GM12801 (cell line): ENCODE measurements around the gene CRIP2.

ENCODE experiments used
- TF ChIP-seq, protein P1 (sequence below): IDR thresholded peaks from one replicate; pipeline ENCODE4 v1.5.1; 2011; ENCODE audit warnings: control low read depth; ENCODE audit not compliant: insufficient read length; ENCODE audit errors: extremely low read depth

The CRIP2 gene

DNA sequence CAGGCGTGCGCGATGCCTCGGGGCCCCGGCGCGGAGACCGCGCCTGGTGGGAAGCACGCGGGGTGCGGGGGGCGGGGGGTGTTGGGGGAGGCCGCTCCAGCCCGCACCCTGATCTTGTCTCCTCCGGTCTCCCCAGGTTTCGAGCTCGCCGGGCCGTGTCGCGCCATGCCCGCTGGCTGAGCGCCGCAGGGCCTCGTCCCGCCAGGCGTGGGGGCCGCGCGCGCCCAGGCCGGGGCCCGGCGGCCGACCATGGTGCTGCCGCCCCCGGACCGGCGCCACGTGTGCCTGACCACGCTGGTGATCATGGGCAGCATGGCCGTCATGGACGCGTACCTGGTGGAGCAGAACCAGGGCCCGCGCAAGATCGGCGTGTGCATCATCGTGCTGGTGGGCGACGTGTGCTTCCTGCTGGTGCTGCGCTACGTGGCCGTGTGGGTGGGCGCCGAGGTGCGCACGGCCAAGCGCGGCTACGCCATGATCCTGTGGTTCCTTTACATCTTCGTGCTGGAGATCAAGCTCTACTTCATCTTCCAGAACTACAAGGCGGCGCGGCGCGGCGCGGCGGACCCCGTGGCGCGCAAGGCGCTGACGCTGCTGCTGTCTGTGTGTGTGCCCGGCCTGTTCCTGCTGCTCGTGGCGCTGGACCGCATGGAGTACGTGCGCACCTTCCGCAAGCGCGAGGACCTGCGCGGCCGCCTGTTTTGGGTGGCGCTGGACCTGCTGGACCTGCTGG, 54.1 kb downstream of the CRIP2 start:
- TF ChIP-seq, protein P1, sequence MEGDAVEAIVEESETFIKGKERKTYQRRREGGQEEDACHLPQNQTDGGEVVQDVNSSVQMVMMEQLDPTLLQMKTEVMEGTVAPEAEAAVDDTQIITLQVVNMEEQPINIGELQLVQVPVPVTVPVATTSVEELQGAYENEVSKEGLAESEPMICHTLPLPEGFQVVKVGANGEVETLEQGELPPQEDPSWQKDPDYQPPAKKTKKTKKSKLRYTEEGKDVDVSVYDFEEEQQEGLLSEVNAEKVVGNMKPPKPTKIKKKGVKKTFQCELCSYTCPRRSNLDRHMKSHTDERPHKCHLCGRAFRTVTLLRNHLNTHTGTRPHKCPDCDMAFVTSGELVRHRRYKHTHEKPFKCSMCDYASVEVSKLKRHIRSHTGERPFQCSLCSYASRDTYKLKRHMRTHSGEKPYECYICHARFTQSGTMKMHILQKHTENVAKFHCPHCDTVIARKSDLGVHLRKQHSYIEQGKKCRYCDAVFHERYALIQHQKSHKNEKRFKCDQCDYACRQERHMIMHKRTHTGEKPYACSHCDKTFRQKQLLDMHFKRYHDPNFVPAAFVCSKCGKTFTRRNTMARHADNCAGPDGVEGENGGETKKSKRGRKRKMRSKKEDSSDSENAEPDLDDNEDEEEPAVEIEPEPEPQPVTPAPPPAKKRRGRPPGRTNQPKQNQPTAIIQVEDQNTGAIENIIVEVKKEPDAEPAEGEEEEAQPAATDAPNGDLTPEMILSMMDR = no peak

DNA sequence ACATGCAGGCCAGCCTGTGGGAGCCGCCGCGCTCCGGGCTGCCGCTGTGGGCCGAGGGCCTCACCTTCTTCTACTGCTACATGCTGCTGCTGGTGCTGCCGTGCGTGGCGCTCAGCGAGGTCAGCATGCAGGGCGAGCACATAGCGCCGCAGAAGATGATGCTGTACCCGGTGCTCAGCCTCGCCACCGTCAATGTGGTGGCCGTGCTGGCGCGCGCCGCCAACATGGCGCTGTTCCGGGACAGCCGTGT, 54.6 kb downstream of the CRIP2 start:
- TF ChIP-seq, protein P1 = no peak
